Tibial artery (tissue), 4 donors: ENCODE measurements around the gene CAPZA3.

Experiments used
- DNase-seq, 2 donors: peaks; one replicate each; pipeline ENCODE4 v3.0.0-alpha.2; 2019
- H3K27ac ChIP-seq, 2 donors: fragments of 200-600 bp; sonication (generic) in 1 of 2; 1 replicate in 1 of 2; 2 replicates in 1 of 2; pipeline ENCODE4 v1.5.1; 2018 to 2019; ENCODE audit warnings: mild to moderate bottlenecking in 1 of 2
- H3K27me3 ChIP-seq, 2 donors: fragments of 200-600 bp; sonication (generic) in 1 of 2; one replicate each; pipeline versions ENCODE4 v1.5.1 to v1.6.0; 2016 to 2019
- H3K36me3 ChIP-seq, 3 donors: fragments of 200-600 bp; sonication (generic) in 2 of 3; one replicate each; pipeline ENCODE4 v1.5.1; 2016 to 2019; ENCODE audit warnings: mild to moderate bottlenecking in 2 of 3
- H3K4me1 ChIP-seq, 4 donors: fragments of 200-600 bp; sonication (generic) in 2 of 4; 1 replicate in 3 of 4; 2 replicates in 1 of 4; pipeline ENCODE4 v1.5.1; 2016 to 2019
- H3K4me3 ChIP-seq, 2 donors: fragments of 200-600 bp; sonication (generic) in 1 of 2; 1 replicate in 1 of 2; 2 replicates in 1 of 2; pipeline ENCODE4 v1.5.1; 2018 to 2019; ENCODE audit warnings: mild to moderate bottlenecking in 2 of 2
- H3K9me3 ChIP-seq, 3 donors: fragments of 200-600 bp; sonication (generic) in 1 of 3; one replicate each; pipeline ENCODE4 v1.5.1; 2016 to 2019
- CTCF ChIP-seq, 2 experiments: fragments of 200-600 bp in 1 of 2; fragments of 450-650 bp in 1 of 2; IDR thresholded peaks; one replicate each; pipeline ENCODE4 v1.5.1; 2017 to 2019; ENCODE audit warnings: antibody characterized with exemption in 2 of 2, mild to moderate bottlenecking in 1 of 2, moderate library complexity in 1 of 2
- intact Hi-C: fragments of 100-400 bp; cut with DNase I; formaldehyde crosslinking; loops from one replicate; pipeline ENCODE4 v1.15.0; 2023; ENCODE audit warnings: low total_unique reads

CAPZA3 gene

GRCh38 chr12:18750085-18750484 lies 12.2 kb downstream of the CAPZA3 start:
- Histone ChIP-seq H3K4me3 (no peak overlapping the region), H3K9me3 (no peaks in the 10 kb centered on the region), H3K36me3 (no peaks in the 10 kb centered on the region), H3K27ac (no peak overlapping the region), H3K4me1 (peaks cover 0 to 12% (median 0%) of the 10 kb centered on the region in 4 donors), H3K27me3 (no peaks in the 10 kb centered on the region)
- no peak for DNase-seq
- TF ChIP-seq CTCF (IDR thresholded peaks at IDR 0.05): no peak
- intact Hi-C loops: no loop called here

- no peaks in the 10 kb centered on the region for H3K27me3 ChIP-seq
- DNase-seq: no peak
- no peak for TF ChIP-seq CTCF (IDR thresholded peaks at IDR 0.05)
- no peak overlapping the region for H3K4me3 ChIP-seq
- H3K4me1 ChIP-seq: peaks cover 0 to 12% (median 0%) of the 10 kb centered on the region in 4 donors
- no peak overlapping the region for H3K27ac ChIP-seq
- no peaks in the 10 kb centered on the region for H3K36me3 ChIP-seq
- no peaks in the 10 kb centered on the region for H3K9me3 ChIP-seq
- intact Hi-C loops: no loop called here
These were observed 13.9 kb downstream of the CAPZA3 start for GRCh38 chr12:18751866-18752265.

- Histone ChIP-seq H3K27ac (no peak overlapping the region), H3K4me1 (peaks cover 0 to 12% (median 0%) of the 10 kb centered on the region in 4 donors), H3K4me3 (no peak overlapping the region), H3K36me3 (no peaks in the 10 kb centered on the region), H3K9me3 (no peaks in the 10 kb centered on the region), H3K27me3 (no peaks in the 10 kb centered on the region)
- intact Hi-C loops: no loop called here
- no peak for DNase-seq
- no peak for TF ChIP-seq CTCF (IDR thresholded peaks at IDR 0.05)
These were observed 14.5 kb downstream of the CAPZA3 start for GRCh38 chr12:18752280-18752920.

- intact Hi-C loops: no loop called here
These were observed 15.0 kb downstream of the CAPZA3 start for GRCh38 chr12:18752947-18753346.

GRCh38 chr12:18753481-18754123 lies 15.7 kb downstream of the CAPZA3 start:
- H3K4me3 ChIP-seq: no peak overlapping the region
- peaks cover 0 to 4% (median 0%) of the 10 kb centered on the region in 4 donors for H3K4me1 ChIP-seq
- no peaks in the 10 kb centered on the region for H3K9me3 ChIP-seq
- H3K36me3 ChIP-seq: no peaks in the 10 kb centered on the region
- DNase-seq: no peak
- no peak for TF ChIP-seq CTCF (IDR thresholded peaks at IDR 0.05)
- intact Hi-C loops: no loop called here
- H3K27me3 ChIP-seq: no peaks in the 10 kb centered on the region
- H3K27ac ChIP-seq: no peak overlapping the region

More at GRCh38 chr12:18752947-18753346, 15.0 kb downstream of the CAPZA3 start:
- Histone ChIP-seq H3K4me3 (no peak overlapping the region), H3K4me1 (peaks cover 0 to 10% (median 0%) of the 10 kb centered on the region in 4 donors), H3K36me3 (no peaks in the 10 kb centered on the region), H3K9me3 (no peaks in the 10 kb centered on the region), H3K27me3 (no peaks in the 10 kb centered on the region), H3K27ac (no peak overlapping the region)
- TF ChIP-seq CTCF (IDR thresholded peaks at IDR 0.05): no peak
- no peak for DNase-seq
